Osteoblast (primary cell): ENCODE data around the gene BPIFA3. TPM values are rescaled to one million over a fixed set of nuclear protein-coding genes. Genes with fewer than 3 reads are reported as not detected.

ENCODE experiments used
- DNase-seq: peaks from one replicate; pipeline ENCODE4 v3.0.0; 2011; ENCODE audit warnings: low spot score, mixed read lengths; ENCODE audit not compliant: insufficient read length; ENCODE audit errors: missing footprints
- H2AFZ ChIP-seq: 2 replicates; pipeline ENCODE4 v1.6.0; 2011; ENCODE audit warnings: mild to moderate bottlenecking, low read length
- H3K27ac ChIP-seq: 2 replicates; pipeline ENCODE4 v1.5.1; 2011; ENCODE audit warnings: mild to moderate bottlenecking, low read depth, low read length, moderate library complexity
- H3K27me3 ChIP-seq: 2 replicates; pipeline ENCODE4 v1.6.0; 2012; ENCODE audit warnings: mild to moderate bottlenecking, control low read depth, inconsistent platforms, low read length, moderate library complexity; ENCODE audit not compliant: insufficient read depth
- H3K36me3 ChIP-seq: 2 replicates; pipeline ENCODE4 v1.5.1; 2011; ENCODE audit warnings: mild to moderate bottlenecking, low read length, control low read depth, moderate library complexity; ENCODE audit not compliant: insufficient read depth
- H3K4me1 ChIP-seq: 2 replicates; pipeline ENCODE4 v1.5.1; 2011; ENCODE audit warnings: mild to moderate bottlenecking, low read length, control low read depth, moderate library complexity; ENCODE audit not compliant: insufficient read depth
- H3K4me2 ChIP-seq: 2 replicates; pipeline ENCODE4 v1.6.0; 2011; ENCODE audit warnings: mild to moderate bottlenecking, low read length; ENCODE audit not compliant: insufficient read depth
- H3K4me3 ChIP-seq: fragments of 200-600 bp; sonication (generic); 3 replicates; pipeline ENCODE4 v1.5.1; 2012; ENCODE audit warnings: mild to moderate bottlenecking, low read length, inconsistent platforms; ENCODE audit not compliant: insufficient read depth
- H3K79me2 ChIP-seq: 2 replicates; pipeline ENCODE4 v1.6.0; 2012; ENCODE audit warnings: mild to moderate bottlenecking, low read length, control low read depth, inconsistent platforms; ENCODE audit not compliant: insufficient read depth
- H3K9me3 ChIP-seq: 2 replicates; pipeline ENCODE4 v1.5.1; 2011; ENCODE audit warnings: low read depth, low read length, control low read depth
- H4K20me1 ChIP-seq: 2 replicates; pipeline ENCODE4 v1.6.0; 2012; ENCODE audit warnings: mild to moderate bottlenecking, low read length, control low read depth; ENCODE audit not compliant: insufficient read depth
- total RNA-seq: library from RNA; depleted of rRNA; stranded (reverse); fragments of >200 nt; gene quantifications from 2 replicates; pipeline ENCODE4 v1.2.3, GENCODE V29; 2012
- TF ChIP-seq, protein P1 (sequence below): IDR thresholded peaks from 2 replicates; pipeline ENCODE4 v1.5.1; 2011; ENCODE audit warnings: mild to moderate bottlenecking, low read depth, low read length, moderate library complexity; ENCODE audit errors: extremely low read depth

The BPIFA3 gene
- total RNA-seq, 1 donor: not detected

DNA sequence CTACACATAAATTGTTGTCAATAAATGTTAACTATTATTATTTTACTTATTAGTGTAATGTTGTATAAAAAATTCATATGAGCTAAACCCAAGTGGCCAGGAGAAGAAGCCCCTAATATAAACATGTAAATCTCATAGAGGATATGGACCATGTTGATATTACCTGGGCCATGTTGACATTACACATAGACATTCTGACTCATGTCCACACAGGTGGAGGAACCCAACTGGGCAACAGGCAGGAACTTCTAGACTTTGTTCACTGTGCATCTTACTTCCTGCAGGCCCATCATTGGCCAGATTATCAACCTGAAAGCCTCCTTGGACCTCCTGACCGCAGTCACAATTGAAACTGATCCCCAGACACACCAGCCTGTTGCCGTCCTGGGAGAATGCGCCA lies 42.0 kb upstream of the BPIFA3 start:
- Histone ChIP-seq H3K79me2 (no peaks in the 10 kb centered on the region), H3K4me1 (no peaks in the 10 kb centered on the region), H3K9me3 (no peaks in the 10 kb centered on the region), H3K36me3 (no peaks in the 10 kb centered on the region), H3K4me2 (no peak overlapping the region), H3K4me3 (no peak overlapping the region), H4K20me1 (no peaks in the 10 kb centered on the region), H3K27ac (no peak overlapping the region), H3K27me3 (peaks cover 3% of the 10 kb centered on the region), H2AFZ (no peak overlapping the region)
- no peak for DNase-seq
- TF ChIP-seq, protein P1, sequence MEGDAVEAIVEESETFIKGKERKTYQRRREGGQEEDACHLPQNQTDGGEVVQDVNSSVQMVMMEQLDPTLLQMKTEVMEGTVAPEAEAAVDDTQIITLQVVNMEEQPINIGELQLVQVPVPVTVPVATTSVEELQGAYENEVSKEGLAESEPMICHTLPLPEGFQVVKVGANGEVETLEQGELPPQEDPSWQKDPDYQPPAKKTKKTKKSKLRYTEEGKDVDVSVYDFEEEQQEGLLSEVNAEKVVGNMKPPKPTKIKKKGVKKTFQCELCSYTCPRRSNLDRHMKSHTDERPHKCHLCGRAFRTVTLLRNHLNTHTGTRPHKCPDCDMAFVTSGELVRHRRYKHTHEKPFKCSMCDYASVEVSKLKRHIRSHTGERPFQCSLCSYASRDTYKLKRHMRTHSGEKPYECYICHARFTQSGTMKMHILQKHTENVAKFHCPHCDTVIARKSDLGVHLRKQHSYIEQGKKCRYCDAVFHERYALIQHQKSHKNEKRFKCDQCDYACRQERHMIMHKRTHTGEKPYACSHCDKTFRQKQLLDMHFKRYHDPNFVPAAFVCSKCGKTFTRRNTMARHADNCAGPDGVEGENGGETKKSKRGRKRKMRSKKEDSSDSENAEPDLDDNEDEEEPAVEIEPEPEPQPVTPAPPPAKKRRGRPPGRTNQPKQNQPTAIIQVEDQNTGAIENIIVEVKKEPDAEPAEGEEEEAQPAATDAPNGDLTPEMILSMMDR: no peak

DNA sequence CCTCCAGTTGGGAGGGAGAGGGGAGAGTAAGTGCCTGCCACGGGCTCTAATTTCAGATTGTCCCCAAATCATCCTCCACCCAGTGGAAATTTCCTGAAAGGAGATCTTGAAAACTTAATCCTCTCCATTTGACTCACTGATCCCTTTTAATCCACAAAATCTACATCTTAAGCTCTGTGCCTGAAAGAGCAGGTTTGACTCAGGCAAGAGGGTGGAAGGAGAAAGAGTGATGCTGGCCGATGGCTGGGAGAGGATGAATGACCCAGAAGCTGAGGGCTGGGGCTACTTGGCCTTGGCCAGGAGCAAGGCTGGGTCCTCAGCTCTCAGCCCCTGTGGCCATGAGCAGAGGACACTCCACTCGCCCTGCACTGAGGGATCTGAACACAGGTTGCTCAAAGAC lies 41.1 kb upstream of the BPIFA3 start:
- TF ChIP-seq, protein P1: no peak
- Histone ChIP-seq H3K27me3 (peaks cover 3% of the 10 kb centered on the region), H3K36me3 (no peaks in the 10 kb centered on the region), H3K4me2 (no peak overlapping the region), H4K20me1 (no peaks in the 10 kb centered on the region), H3K27ac (no peak overlapping the region), H3K4me3 (no peak overlapping the region), H3K4me1 (no peaks in the 10 kb centered on the region), H3K9me3 (no peaks in the 10 kb centered on the region), H3K79me2 (no peaks in the 10 kb centered on the region), H2AFZ (no peak overlapping the region)
- no peak for DNase-seq

DNA sequence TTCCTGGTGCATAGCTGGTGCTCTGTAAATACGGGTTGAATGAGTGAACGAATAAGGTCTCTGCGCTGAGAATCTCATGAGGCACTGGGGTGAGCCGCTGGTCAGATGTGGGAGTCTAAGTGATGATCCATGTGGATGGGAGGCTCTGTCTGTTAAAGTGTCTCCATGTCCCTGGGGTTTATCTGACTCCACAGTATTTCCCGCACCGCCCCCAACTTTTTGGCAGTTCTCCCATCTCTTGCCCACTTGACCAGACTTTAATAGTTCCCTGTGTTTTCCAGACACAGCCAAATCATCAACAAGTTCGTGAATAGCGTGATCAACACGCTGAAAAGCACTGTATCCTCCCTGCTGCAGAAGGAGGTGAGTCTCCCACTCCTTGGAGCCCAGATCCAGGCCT lies 39.3 kb upstream of the BPIFA3 start:
- no peaks in the 10 kb centered on the region for H4K20me1 ChIP-seq
- H3K27me3 ChIP-seq: peaks cover 3% of the 10 kb centered on the region
- H3K4me1 ChIP-seq: no peaks in the 10 kb centered on the region
- no peak overlapping the region for H2AFZ ChIP-seq
- H3K27ac ChIP-seq: no peak overlapping the region
- no peaks in the 10 kb centered on the region for H3K79me2 ChIP-seq
- H3K9me3 ChIP-seq: no peaks in the 10 kb centered on the region
- DNase-seq: no peak
- no peaks in the 10 kb centered on the region for H3K36me3 ChIP-seq
- H3K4me2 ChIP-seq: no peak overlapping the region
- TF ChIP-seq, protein P1: no peak
- H3K4me3 ChIP-seq: no peak overlapping the region

DNA sequence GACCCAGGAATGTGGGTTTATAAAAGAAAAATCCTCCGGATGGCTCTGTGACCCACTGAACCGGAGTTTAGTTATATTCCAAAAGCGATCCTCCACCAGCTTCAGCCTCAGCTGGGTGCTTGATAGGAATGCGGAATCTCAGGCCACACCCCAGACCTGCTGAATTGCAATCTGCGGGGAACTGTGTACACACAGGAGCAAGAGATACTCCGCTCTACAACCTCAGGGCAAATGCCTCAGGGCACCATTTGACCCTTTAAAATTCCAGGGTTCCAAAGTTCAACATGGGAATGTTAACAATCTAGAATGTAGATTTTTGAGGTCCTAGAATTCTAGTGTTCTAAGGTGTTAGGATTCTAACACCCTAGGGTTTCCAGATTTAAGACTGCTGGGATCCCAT lies 38.4 kb upstream of the BPIFA3 start:
- no peaks in the 10 kb centered on the region for H3K36me3 ChIP-seq
- H2AFZ ChIP-seq: no peak overlapping the region
- TF ChIP-seq, protein P1: no peak
- H3K27ac ChIP-seq: no peak overlapping the region
- H4K20me1 ChIP-seq: no peaks in the 10 kb centered on the region
- H3K27me3 ChIP-seq: peaks cover 5% of the 10 kb centered on the region
- no peak for DNase-seq
- no peaks in the 10 kb centered on the region for H3K4me1 ChIP-seq
- H3K4me2 ChIP-seq: no peak overlapping the region
- no peaks in the 10 kb centered on the region for H3K79me2 ChIP-seq
- no peaks in the 10 kb centered on the region for H3K9me3 ChIP-seq
- H3K4me3 ChIP-seq: no peak overlapping the region
